Stimulated activated CD8-positive, alpha-beta memory T cell treated with anti-CD3 and anti-CD28 coated beads, Interleukin-12 subunit alpha, Interleukin-12 subunit beta, amount 100 ng/mL, for 1 hour (primary cell): ENCODE data around the gene INCA1.
A peak's percentile ranks its signal among the peaks of the same experiment; 100 is the strongest.

ENCODE experiments used
- DNase-seq: peaks from one replicate; pipeline ENCODE4 v3.0.0-alpha.2; 2020; ENCODE audit warnings: low read depth

The INCA1 gene

GRCh38 chr17:4948166-4948930 is 49.0 kb downstream of the INCA1 start, which contains the start of gene PFN1:
Gene PFN1, minus strand, starts transcription at chr17:4948530. Its CDS starts 136 bp downstream, at chr17:4948394.
- peak; percentile 86 for DNase-seq

- DNase-seq = peak; percentile 49
Observed at GRCh38 chr17:4947411-4948165, 49.7 kb downstream of the INCA1 start.

- DNase-seq = no peak
Observed at GRCh38 chr17:4947010-4947410, 50.3 kb downstream of the INCA1 start.

GRCh38 chr17:4946312-4946976 is 50.9 kb downstream of the INCA1 start:
- DNase-seq = no peak

GRCh38 chr17:4945944-4946280 is 51.4 kb downstream of the INCA1 start:
- DNase-seq = no peak

GRCh38 chr17:4945176-4945943 is 52.0 kb downstream of the INCA1 start:
- peak; percentile 69 for DNase-seq

- no peak for DNase-seq
Observed at GRCh38 chr17:4944554-4945175, 52.7 kb downstream of the INCA1 start.

GRCh38 chr17:4944163-4944553 is 53.2 kb downstream of the INCA1 start:
- DNase-seq = no peak

- no peak for DNase-seq
Observed at GRCh38 chr17:4942760-4943508, 54.4 kb downstream of the INCA1 start.

GRCh38 chr17:4941319-4941610 is 56.1 kb downstream of the INCA1 start:
- no peak for DNase-seq

GRCh38 chr17:4940555-4941318 is 56.6 kb downstream of the INCA1 start:
- DNase-seq = no peak

GRCh38 chr17:4939796-4940554 is 57.3 kb downstream of the INCA1 start, which contains the start of the genes RNF167 and SLC25A11:
Gene RNF167, plus strand, starts transcription at chr17:4940268. Its CDS starts 642 bp downstream, at chr17:4940910.
Gene SLC25A11, minus strand, starts transcription at chr17:4940046. Its CDS starts 136 bp downstream, at chr17:4939910.
- peak; percentile 92 for DNase-seq

- DNase-seq = no peak
Observed at GRCh38 chr17:4939546-4939795, 57.9 kb downstream of the INCA1 start.

GRCh38 chr17:4938688-4939545 is 58.4 kb downstream of the INCA1 start:
- no peak for DNase-seq
